ENCODE results near the gene ST7. TPM values are rescaled to one million over a fixed set of nuclear protein-coding genes. Genes with fewer than 3 reads are reported as not detected.
"Not testable (repeated sequence)": the region's sequence is repeated elsewhere in the genome, so short reads cannot be mapped to it uniquely, and the experiment has no call there.

ST7 gene
- total RNA-seq, 1 experiment from 2014 or later: 19.6 TPM

GRCh38 chr7:117241088-117241487 is 287.8 kb downstream of the ST7 start:
- intact Hi-C loops (cut with micrococcal nuclease; ENCODE audit: unreplicated experiment) (no loop called here), in situ Hi-C loops (cut with HindIII; ENCODE audit: low pct_unique_long_range_greater_than_20kb, low sequenced_read_pairs) (no loop called here)
- H3K27ac ChIP-seq (ENCODE audit: low read length): no peak overlapping the region
- no peaks in the 10 kb centered on the region for H3K36me3 ChIP-seq (ENCODE audit: control insufficient read depth, insufficient read depth, low read length)
- ATAC-seq: no peak
- H3K27me3 ChIP-seq (ENCODE audit: control insufficient read depth, insufficient read depth, low read length): peaks cover 2% of the 10 kb centered on the region
- no TSS peak for BruUV-seq (replicated peaks)
- no peak for TF ChIP-seq SIN3A (IDR thresholded peaks at IDR 0.05; ENCODE audit: borderline replicate concordance, insufficient read depth, low read depth, low read length)
- no peak for TF ChIP-seq TCF7L2 (IDR thresholded peaks at IDR 0.05; ENCODE audit: low read depth, low read length)
- no peak for TF ChIP-seq CTCF (IDR thresholded peaks at IDR 0.05)
- TF ChIP-seq REST (IDR thresholded peaks at IDR 0.05; ENCODE audit: insufficient read depth in 1 of 2, low read depth in 2 of 2, low read length in 1 of 2): no peak
- TF ChIP-seq POLR2AphosphoS5 (IDR thresholded peaks at IDR 0.05; ENCODE audit: low read depth, low read length): no peak
- no peaks in the 10 kb centered on the region for H3K9me3 ChIP-seq (ENCODE audit: control insufficient read depth, insufficient read depth, low read depth, low read length)
- no peaks in the 10 kb centered on the region for H3K4me1 ChIP-seq (ENCODE audit: control insufficient read depth, insufficient read depth, low read length)
- no peak overlapping the region for H3K4me3 ChIP-seq (ENCODE audit: low read depth in 2 of 2, low read length in 2 of 2)
- ChIA-PET CTCF (no interaction called here), POLR2A (no interaction called here)
- DNase-seq (ENCODE audit: low read depth, low spot score): no peak

- H3K4me3 ChIP-seq (ENCODE audit: low read depth in 2 of 2, low read length in 2 of 2): no peak overlapping the region
- no TSS peak for BruUV-seq (replicated peaks)
- ChIA-PET CTCF (no interaction called here), POLR2A (no interaction called here)
- no peak overlapping the region for H3K27ac ChIP-seq (ENCODE audit: low read length)
- in situ Hi-C loops (cut with HindIII; ENCODE audit: low pct_unique_long_range_greater_than_20kb, low sequenced_read_pairs) (no loop called here), intact Hi-C loops (cut with micrococcal nuclease; ENCODE audit: unreplicated experiment) (no loop called here)
- no peaks in the 10 kb centered on the region for H3K36me3 ChIP-seq (ENCODE audit: control insufficient read depth, insufficient read depth, low read length)
- H3K9me3 ChIP-seq (ENCODE audit: control insufficient read depth, insufficient read depth, low read depth, low read length): no peaks in the 10 kb centered on the region
- H3K27me3 ChIP-seq (ENCODE audit: control insufficient read depth, insufficient read depth, low read length): peaks cover 2% of the 10 kb centered on the region; the same call in 1 of the 2 replicates
- TF ChIP-seq REST (IDR thresholded peaks at IDR 0.05; ENCODE audit: insufficient read depth in 1 of 2, low read depth in 2 of 2, low read length in 1 of 2) (no peak), POLR2AphosphoS5 (IDR thresholded peaks at IDR 0.05; ENCODE audit: low read depth, low read length) (no peak), TCF7L2 (IDR thresholded peaks at IDR 0.05; ENCODE audit: low read depth, low read length) (no peak), SIN3A (IDR thresholded peaks at IDR 0.05; ENCODE audit: borderline replicate concordance, insufficient read depth, low read depth, low read length) (no peak), CTCF (IDR thresholded peaks at IDR 0.05) (no peak)
- H3K4me1 ChIP-seq (ENCODE audit: control insufficient read depth, insufficient read depth, low read length): no peaks in the 10 kb centered on the region
- ATAC-seq (no peak), DNase-seq (ENCODE audit: low read depth, low spot score) (no peak)
These were observed 290.1 kb downstream of the ST7 start for GRCh38 chr7:117243390-117243789.

- H3K27ac ChIP-seq (ENCODE audit: low read length); intact Hi-C loops (cut with micrococcal nuclease; ENCODE audit: unreplicated experiment); H3K4me3 ChIP-seq (ENCODE audit: low read depth in 2 of 2, low read length in 2 of 2); H3K27me3 ChIP-seq (ENCODE audit: control insufficient read depth, insufficient read depth, low read length); POLR2A ChIA-PET; H3K36me3 ChIP-seq (ENCODE audit: control insufficient read depth, insufficient read depth, low read length); in situ Hi-C loops (cut with HindIII; ENCODE audit: low pct_unique_long_range_greater_than_20kb, low sequenced_read_pairs); ATAC-seq; H3K9me3 ChIP-seq (ENCODE audit: control insufficient read depth, insufficient read depth, low read depth, low read length); H3K4me1 ChIP-seq (ENCODE audit: control insufficient read depth, insufficient read depth, low read length); BruUV-seq (replicated peaks); CTCF ChIA-PET; DNase-seq (ENCODE audit: low read depth, low spot score): not testable (repeated sequence)
These were observed 292.4 kb downstream of the ST7 start for GRCh38 chr7:117245703-117246102.

Data from Panc1 (cell line).